Measurements from ENCODE around the gene GDF11. TPM values are rescaled to one million over a fixed set of nuclear protein-coding genes. Genes with fewer than 3 reads are reported as not detected.

The GDF11 gene
- total RNA-seq, 1 donor from 2014 or later = 6.0 TPM

DNA sequence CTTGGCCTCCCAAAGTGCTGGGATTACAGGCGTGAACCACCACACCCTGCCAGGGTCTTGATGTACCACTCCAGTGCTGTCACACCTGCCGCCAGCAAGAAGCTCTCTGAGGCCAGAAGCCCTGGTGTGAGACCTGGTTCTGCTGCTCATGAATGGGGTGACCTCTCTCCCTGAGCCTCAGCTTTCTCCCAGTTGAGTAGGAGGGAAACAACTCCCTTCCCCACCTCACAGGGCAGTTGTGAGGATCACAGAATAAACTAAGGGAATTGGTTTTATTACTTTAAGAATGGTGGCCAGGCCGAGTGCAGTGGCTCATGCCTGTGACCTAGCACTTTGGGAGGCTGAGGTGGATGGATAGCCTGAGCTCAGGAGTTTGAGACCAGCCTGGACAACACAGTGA is 8.3 kb upstream of the GDF11 start:
- ATAC-seq (ENCODE audit: poor library complexity) = no peak
- DNase-seq = no peak
- intact Hi-C loops (cut with DNase I) = no loop called here

DNA sequence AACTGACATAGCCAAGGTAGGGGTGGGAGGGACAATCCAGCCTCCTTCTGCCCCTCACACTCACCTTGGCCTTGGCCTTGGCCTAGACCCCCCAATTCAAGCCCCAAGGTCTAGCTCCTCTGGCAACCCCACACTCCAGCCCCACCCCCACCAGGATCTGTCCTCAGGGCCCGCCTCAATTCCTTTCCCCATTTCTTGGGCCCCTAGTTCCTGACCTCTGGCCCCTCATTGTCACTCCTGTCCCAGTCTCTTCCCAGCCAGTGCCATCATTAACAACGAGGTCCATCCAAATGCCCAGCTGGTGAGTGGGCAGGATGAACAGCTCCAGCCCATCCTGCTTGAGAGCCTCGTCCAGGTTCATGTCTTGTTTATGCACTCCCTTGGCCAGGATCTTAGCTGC is 6.8 kb upstream of the GDF11 start:
- DNase-seq = no peak
- no peak for ATAC-seq (ENCODE audit: poor library complexity)
- intact Hi-C loops (cut with DNase I) = no loop called here

DNA sequence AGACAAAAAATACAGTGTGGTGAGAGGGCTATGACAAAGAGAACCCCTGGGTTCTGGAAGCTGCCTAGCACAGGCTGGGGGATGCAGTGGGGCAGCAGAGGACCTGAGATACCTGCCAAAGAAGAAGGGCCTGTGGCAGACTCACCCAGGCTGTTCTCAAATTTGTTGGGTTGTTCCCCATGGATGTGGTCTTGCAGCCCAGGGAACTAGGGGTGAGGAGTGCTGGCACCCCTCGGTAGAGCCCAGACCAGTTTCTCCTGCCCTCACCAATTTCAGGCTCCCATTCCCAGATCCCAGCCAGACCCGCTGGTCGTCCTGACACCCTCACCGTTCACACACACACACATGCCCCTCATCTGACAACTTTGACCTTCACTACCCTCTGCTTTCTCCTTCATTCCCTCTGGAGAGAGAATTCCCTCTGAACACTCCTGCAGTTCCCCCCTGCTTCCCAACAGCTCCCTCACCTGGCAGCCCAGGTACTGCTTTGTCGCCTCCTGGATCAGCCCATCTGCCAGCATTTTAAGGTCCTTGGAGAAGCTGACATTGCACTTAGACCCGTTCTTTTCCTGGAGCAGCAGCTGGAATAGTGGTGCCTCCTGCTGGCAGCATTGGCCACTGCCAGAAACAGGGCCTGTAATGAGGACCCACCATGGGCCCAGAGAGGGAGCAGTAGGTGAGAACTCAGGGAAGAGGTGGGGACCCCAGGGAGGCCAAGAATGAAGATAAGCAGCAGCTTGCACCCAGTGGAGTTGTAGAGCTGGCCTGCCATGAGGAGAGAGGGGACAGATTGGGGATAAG is 5.9 kb upstream of the GDF11 start:
- intact Hi-C loops (cut with DNase I) = no loop called here
- DNase-seq (peak; percentile 82), ATAC-seq (ENCODE audit: poor library complexity) (peak; percentile 74)

DNA sequence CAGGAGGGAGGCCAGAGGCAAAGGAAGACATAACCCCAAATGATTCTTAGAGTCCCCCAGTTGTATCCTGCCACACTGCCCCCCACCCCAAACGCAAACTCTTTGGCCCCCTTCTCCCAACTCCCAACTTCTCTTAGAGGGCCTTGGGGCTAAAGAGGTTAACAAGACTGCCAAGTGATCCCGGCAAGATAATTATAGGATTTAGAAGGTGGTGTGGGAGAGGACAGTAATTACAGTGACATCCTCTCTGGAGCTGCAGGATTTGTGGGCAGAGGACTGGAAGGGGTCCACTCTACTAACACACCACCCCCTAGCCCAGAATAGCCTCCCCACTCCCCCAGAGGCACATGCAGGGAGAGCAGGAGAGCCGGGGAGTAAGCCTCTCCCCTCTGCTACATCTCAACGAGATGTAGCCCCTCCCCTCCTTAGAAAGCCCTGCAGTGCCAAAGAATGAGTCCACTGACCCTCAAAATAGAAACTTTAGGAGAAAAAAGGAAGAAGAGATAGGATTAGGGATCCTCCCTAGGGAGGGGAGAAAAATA is 5.3 kb upstream of the GDF11 start:
- intact Hi-C loops (cut with DNase I) = no loop called here
- DNase-seq = no peak
- ATAC-seq (ENCODE audit: poor library complexity) = peak; percentile 11

DNA sequence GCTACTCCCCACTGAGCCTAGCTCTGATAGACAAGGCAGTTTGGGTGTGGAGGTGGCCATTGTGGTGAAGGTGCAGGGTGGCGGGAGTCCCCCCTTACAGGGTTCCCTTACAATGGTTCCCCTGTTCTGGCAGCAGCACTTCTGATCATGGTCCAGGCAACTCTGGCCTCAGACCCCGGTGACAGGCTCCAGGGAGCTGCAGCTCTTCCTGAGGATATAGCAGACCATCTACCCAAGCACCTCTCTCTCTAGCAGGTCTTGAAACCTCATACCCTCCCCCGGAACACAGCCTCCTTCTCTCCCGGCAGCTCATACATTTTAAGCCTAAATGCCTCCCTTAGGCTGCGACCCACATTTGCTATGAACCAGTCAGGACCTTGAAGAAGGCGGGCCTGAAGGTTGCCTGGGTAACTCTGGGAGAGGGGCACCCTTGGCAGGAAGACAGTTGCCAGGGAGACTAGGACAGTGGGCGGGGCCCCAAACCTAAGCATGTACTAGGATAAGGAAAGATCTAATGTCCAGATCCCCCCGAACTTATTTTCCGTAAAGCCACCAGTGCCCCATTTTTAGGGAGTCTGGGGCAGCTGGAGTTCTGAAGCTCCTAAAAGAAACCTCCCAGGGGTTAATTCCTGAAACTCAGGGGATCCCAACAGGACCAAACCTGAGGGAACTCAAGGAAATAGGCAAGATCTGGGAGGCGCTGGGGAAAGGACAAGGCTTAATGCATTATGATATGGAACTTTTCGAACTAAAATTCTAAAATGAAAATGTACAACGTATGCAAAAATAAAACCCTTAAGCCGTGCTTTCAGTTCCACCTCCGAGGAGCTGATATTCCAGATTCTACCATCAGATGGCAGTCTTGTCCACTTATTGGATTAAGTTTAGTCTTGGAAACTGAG is 4.5 kb upstream of the GDF11 start:
- peak; percentile 89 for DNase-seq
- ATAC-seq (ENCODE audit: poor library complexity) = peak; percentile 68
- intact Hi-C loops (cut with DNase I) = no loop called here

DNA sequence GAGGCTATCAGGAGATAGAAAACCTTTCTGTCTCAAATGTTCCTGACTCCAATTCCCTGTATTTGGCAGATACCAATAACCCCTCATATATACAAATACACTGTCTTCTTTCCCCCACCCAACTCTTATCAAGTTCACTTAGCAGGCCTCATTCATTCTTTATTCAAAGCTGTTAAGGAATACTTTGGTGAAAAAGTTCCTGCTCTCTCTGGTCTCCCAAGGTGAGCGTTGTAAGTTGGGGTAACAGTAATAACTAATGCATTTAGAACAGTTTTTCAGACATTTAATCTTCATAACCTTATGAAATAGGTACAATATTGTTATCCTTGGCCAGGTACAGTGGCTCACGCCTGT is 3.9 kb upstream of the GDF11 start:
- intact Hi-C loops (cut with DNase I) = no loop called here
- ATAC-seq (ENCODE audit: poor library complexity) = no peak
- no peak for DNase-seq

DNA sequence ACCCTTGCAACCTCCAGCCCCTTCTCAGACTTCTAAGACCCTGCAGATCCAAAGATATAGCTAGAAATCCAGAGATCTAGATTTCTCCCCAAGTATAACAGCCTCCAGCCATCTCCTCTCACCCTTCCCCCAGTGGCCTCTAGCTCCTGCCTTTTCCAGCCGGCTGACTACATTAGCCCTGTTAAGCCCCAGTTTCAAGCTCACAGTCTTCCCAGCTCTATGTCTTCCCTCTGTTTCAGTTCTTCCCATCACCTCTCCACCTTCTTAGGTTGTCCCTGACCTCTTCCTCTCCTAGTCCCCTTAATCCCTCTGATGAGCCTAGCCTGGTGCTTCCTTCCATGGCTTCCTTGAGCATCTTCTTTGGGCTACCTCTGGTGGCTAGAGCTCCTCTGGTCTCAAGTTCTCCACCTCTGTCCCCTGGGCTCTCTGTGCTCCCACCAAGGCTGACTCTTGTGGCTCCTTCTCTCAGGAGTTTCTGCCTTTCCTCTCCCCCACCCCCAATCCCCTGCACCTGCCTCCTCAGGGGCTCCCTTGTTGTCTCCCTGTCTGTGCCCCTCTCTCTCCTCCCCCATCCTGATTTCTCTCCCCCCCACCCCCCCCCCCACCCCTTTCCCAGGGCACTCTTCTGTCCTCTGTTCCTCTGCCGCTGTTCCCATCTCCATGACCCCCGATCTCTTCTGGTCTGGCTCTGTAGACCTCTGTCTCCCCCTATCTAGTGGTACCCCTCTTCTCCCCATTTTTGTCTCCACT is 816 bp upstream of the GDF11 start:
- intact Hi-C loops (cut with DNase I) = loop anchor here (5.0 to 10.0 kb wide), 2 partner anchors 53 to 195 kb away; no protein-coding TSS in a partner anchor
- ATAC-seq (ENCODE audit: poor library complexity) (no peak), DNase-seq (no peak)

DNA sequence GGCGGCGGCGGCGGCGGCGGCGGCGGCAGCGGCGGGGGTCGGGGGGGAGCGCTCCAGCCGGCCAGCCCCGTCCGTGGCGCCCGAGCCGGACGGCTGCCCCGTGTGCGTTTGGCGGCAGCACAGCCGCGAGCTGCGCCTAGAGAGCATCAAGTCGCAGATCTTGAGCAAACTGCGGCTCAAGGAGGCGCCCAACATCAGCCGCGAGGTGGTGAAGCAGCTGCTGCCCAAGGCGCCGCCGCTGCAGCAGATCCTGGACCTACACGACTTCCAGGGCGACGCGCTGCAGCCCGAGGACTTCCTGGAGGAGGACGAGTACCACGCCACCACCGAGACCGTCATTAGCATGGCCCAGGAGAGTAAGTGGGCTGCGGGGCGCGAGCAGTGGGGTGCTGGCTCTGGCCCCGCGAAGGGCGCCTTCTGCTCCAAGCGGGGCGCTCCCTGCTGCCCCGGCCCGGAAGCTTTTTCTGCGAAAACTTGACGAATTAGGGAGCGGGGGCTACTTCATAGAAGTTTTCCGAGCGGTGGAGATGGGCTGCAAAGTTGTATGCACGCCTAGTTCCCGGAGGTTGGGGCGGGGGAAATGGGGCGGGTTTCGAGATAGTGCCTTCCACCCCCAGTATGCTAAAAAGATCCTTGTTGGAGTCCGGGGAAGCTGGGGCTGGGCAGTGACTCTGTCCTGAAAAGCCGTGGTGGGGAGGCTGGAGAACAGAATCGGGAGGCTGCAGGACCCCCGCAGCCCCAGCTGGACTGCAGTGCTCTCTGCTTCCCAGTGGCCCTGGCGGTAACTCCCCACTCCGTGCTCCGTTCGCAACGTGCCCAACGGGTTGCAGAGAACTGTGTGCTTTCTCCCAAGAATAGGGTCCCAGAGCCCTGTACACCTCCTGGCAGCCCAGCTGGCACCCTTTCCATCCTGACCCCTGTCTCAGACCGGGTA is 751 bp downstream of the GDF11 start:
- ATAC-seq (ENCODE audit: poor library complexity) (peak; percentile 32), DNase-seq (peak; percentile 77)
- intact Hi-C loops (cut with DNase I) = loop anchor here (5.0 to 10.0 kb wide), 2 partner anchors 51 to 194 kb away; no protein-coding TSS in a partner anchor

DNA sequence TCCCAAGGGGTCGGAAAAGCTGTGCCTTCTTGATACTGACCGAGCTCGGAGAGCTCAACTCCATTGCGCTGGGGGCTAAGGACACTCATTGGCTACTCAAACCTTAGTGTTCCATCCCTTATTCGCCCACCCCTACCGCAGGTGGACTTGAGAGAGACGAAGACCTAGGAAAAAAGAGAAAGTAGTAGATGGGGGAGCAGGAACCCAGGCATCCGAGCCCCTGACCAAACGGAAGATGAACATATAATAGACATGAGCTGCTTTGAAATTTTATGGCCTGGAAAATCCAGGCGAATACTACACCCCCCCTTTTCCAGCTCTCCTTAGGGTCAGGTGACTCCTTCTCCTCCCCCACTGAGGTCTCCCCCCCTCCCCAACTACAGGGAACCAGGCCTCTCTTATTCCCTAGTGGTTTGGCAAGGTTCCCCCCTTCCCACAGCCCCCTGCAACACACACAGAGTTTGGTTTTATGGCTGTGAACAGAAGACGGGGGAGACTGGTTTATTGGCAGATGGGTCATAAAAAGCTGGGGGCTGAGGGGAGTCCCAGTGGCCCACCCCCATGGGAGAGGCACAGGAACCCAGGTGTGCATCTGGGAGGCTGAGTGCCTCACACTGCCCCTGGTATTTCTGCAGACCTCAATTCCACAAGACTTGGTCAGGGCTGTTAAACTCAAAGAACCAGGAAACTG is 1.6 kb downstream of the GDF11 start:
- intact Hi-C loops (cut with DNase I) = loop anchor here (5.0 to 10.0 kb wide), 2 partner anchors 50 to 193 kb away; no protein-coding TSS in a partner anchor
- no peak for DNase-seq
- ATAC-seq (ENCODE audit: poor library complexity) = no peak

DNA sequence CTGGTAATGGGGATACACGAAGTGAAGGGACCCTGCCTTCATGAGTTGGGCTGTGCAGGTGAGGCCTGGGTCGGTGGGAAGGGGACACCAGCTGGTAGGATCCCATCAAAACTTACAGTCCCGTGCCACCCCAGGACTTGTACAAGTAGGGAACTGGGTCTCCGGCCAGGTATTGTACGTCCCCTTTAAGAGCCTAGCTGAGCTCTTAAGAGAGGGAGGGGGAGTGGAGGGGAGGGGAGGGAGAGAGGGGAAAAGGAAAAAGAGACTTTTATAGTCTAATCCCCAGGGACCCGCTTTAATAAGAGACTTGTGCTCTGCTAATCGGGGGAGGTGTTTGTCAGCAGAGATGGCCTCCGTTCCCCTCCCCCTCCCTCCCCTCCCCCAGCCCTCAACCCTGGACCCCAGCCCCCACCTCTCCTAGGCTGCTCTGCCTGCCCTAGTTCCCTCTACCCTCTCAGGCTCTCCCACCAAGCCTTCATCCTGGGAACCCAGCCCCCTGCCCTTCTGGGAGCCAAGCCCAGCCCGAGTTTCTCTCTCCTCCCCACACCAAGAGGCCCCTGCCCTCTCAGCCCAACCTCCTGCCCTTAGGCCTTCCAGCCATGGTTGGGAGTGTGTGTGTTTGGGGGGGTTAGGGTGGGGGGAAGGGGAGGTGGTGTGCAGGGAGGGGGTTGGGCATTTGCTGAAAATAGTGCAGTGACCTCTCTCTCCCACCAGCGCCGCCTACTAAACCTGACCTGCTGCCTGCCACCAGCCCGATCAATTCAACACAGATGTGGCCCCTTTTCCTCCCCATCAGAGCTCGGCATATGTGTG is 2.6 kb downstream of the GDF11 start:
- intact Hi-C loops (cut with DNase I) = loop anchor here (10.0 kb wide), 1 partner anchor 49 kb away; no protein-coding TSS in a partner anchor
- DNase-seq (no peak), ATAC-seq (ENCODE audit: poor library complexity) (peak; percentile 33)

DNA sequence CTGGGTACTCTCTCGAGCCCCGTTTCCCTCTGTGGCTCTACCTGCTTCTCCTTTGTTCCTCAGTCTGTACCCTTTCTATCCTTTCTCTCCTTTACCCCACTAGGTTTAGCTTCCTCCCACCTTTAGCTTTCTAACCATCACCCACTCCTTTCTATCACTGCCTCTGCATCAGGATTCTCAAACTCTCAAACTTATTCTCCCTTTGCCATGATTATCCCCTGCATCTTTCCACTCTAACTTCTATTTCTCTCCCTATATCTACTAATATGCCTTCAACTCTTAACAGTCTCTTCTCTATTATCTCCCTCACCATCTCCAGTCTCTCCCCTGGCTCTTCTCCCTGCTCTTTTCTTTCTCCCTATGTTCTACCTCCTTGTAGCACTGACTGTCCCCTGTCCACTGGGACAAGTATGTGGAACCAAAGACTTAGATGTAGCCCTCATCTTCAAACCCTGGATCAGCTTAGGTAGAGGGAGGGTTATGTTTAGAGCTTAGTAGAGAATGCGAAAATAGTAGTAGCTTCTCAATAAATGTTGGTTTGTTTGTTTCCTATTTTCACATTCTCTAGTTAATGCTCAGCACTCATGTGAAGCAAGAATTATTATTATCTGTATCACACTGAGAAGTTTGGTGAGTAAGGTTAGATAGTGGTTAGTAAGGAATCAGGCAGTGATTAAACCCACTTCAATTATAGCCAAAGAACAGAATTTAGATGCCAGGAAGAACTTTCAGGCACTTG is 3.4 kb downstream of the GDF11 start:
- no peak for DNase-seq
- no peak for ATAC-seq (ENCODE audit: poor library complexity)
- intact Hi-C loops (cut with DNase I) = loop anchor here (10.0 kb wide), 1 partner anchor 48 kb away; no protein-coding TSS in a partner anchor

DNA sequence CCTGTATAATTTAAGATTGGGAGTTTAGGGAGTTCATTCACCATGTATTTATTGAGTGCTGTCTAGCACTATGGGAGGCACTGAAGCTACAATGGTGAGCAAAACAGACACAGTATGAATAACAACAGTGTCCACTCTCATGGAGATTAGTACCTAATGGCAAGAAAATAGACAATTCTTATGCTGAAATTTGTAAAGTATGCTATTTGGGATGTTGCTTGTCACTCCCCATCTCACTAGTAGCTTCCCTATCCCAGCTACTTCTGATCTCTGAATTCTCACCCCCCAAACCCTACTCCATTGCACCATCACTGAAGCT is 4.0 kb downstream of the GDF11 start:
- intact Hi-C loops (cut with DNase I) = loop anchor here (10.0 kb wide), 1 partner anchor 48 kb away; no protein-coding TSS in a partner anchor

DNA sequence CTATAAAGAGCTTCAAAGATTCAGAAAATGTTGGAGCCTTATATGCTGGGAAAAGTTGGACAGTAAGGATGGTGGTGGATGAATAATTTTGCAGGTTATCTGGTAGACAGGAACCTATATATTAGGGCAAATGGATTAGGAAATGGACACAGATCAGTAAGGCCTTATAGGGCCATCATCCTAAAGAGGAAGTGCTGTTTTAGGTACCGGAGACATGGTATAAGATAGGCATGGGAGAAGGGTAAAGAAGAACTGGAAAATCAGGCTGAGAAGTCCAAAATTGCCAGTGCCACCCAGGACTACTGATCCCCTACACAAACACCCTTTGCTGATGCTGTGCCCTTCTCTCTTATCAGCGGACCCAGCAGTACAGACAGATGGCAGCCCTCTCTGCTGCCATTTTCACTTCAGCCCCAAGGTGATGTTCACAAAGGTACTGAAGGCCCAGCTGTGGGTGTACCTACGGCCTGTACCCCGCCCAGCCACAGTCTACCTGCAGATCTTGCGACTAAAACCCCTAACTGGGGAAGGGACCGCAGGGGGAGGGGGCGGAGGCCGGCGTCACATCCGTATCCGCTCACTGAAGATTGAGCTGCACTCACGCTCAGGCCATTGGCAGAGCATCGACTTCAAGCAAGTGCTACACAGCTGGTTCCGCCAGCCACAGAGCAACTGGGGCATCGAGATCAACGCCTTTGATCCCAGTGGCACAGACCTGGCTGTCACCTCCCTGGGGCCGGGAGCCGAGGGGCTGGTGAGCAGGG is 5.5 kb downstream of the GDF11 start:
- intact Hi-C loops (cut with DNase I) = loop anchor here (10.0 kb wide), 1 partner anchor 46 kb away; no protein-coding TSS in a partner anchor
- ATAC-seq (ENCODE audit: poor library complexity) = no peak
- no peak for DNase-seq

More for the DNA sequence above, 4.0 kb downstream of the GDF11 start:
- DNase-seq (no peak), ATAC-seq (ENCODE audit: poor library complexity) (no peak)

DNA sequence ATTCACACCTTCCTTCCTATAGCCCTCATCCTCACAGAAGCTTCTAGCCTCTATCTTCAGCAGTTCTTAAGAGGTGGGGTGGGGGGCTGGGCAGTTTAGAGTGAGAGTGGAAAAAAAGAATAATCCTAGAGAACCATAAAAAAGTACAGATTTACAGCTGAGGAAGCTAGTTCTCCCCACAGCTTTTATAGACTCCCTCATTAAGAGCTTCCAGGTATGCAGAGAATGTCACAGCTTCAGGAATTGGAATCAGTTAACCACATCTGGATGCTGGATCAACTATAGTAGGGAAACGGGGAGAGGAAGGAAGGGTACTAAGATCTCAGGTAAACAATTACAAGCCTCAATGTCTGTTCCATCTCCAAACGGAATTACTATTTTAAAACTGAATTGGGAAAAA is 12.3 kb downstream of the GDF11 start:
- intact Hi-C loops (cut with DNase I) = no loop called here
- no peak for ATAC-seq (ENCODE audit: poor library complexity)
- DNase-seq = no peak

DNA sequence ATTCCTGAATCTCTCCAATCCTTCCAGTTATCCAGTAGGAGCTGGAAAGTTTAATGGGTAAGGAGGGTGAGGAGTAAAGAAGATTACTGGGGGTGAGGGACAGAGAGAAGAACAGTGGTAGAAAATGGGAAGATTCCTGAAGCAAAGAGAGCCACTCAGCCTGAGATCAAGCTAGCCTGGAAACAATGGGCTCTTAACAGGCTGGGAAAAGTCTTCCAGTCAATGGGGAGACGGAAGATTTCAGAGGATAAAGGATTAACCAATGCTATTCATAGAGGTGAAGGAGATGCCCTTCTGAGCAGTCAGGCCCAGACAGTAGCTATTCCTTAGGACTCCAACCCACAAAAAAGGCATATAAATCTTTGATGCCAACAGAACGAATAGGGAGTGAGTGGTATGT is 14.8 kb downstream of the GDF11 start:
- no peak for ATAC-seq (ENCODE audit: poor library complexity)
- no peak for DNase-seq
- intact Hi-C loops (cut with DNase I) = no loop called here

Data from Right ventricle myocardium superior (tissue), 1 donor.